Midbrain (tissue), 1 donor: Measurements from ENCODE around the gene AJM1.
"Not testable (repeated sequence)": the region's sequence is repeated elsewhere in the genome, so short reads cannot be mapped to it uniquely, and the experiment has no call there.

Source experiments
- DNase-seq: peaks from one replicate; lab custom pipeline; 2025; lab: John Stamatoyannopoulos, UW

Gene AJM1

DNA sequence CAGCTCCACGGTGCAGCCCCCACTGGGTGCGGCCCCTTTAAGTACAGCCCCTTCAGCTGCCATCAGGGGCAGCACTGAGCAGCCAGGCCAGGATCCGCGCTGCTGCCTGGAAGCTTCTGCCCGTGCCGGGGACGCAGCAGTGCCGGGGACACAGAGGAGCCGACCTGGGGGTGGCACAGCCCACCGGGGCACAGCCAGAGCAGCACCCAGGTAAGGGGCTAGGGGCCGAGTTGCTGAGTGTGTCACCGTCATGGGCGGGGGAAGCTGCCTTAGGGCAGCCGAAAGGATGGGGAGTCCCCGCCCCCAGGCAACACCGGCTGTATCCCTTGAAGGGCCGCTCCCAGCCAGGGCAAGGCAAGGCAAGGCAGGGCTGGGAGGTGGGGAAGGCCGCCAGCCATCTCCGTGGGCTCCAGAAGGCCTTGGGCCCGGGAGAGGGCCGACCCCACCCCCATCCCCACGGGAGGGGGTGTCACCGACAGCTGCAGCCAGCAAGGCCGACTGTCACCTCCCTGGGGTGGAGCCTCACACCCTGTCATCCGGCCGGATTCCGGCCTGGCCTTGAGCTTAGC is at the start of gene AJM1:
Gene AJM1 (plus strand): TSS at position 99 of the 569 bp plus-strand sequence. CDS start 1,937 bp downstream, outside the sequence.
- peak; percentile 60 for DNase-seq

DNA sequence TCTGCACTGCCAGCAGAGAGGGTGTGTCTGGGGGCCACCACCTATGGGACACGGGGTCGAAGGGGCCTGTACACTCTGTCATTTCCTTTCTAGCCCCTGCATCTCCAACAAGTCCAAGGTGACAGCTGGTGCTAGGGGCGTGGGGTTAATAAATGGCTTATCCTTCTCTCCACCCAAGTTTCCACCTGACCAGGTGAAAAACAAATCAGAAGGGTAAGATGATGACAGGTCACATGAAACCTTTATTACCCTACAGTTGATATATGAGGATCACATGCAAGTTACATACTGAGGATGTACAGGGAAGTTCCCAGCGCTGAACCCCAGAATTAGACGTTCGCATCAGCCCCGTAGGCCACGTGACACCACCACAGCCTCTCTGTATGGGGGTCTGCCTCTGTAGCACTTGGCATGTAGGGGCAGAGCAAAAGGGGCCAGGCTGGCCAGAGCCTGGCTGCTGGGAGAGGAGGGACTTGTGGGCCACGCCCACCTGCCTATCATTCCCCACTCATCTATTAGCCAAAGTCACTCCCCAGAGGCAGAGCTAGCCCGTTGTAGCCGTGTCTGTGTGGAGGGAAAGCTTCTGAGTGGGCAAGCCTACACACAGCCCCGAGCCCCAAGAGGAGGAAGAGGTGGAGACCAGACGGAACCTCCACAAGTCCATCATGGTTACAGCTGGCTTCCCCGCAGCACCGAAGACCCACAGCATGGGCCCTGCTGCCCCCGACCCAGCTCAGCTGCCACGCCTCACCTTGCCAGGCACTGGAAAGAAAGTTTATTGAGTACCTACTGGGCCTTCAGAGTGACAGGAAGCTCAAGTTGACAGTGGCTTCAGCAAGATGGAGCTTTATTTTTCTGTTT is 49.0 kb upstream of the AJM1 start:
- no peak for DNase-seq

DNA sequence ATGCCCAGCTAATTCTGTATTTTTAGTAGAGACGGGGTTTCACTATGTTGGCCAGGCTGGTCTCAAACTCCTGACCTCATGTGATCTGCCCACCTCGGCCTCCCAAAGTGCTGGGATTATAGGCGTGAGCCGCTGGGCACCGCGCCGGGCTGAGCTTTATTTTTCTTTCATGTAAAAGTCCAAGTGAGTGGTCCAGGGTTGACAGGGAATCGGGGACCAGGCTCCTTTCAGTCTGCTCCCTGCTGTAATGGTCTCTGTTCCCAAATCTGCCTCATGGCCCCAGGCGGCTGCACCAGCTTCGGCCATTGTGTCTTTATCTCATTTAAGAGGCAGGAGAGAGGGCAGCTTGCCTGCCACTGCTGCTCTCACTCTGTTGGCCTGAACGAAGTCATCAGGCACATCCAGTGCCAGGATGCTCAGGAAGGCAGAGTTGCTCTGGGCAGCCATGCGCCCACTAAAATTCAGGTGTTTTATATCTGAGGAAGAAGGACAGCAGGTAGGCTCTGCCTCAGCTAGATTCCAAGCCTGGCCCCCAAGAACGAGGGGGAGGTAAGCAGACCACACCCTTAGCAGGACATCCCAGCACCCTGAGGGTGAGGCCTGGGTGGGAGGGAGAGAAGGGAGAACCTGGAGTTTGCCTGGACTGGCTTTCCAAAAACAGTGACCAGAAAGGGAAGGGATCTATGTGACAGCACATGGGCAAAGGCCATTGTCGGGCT is 47.8 kb upstream of the AJM1 start:
- no peak for DNase-seq

DNA sequence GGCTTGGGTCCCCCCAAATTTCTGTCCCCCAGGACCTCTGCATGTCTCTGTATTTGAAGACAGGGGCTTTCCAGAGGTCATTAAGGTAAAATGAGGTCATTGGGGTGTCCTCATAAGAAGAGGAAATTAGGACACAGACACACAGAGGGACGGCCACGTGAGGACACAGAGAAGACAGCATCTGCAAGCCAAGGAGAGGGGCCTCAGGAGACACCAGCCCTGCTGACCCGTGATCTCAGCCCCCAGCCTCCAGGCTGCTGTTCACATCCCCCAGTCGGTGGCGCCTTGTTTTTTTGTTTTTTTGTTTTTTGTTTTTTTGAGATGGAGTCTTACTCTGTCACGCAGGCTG is 47.3 kb upstream of the AJM1 start:
- DNase-seq, result no peak

DNA sequence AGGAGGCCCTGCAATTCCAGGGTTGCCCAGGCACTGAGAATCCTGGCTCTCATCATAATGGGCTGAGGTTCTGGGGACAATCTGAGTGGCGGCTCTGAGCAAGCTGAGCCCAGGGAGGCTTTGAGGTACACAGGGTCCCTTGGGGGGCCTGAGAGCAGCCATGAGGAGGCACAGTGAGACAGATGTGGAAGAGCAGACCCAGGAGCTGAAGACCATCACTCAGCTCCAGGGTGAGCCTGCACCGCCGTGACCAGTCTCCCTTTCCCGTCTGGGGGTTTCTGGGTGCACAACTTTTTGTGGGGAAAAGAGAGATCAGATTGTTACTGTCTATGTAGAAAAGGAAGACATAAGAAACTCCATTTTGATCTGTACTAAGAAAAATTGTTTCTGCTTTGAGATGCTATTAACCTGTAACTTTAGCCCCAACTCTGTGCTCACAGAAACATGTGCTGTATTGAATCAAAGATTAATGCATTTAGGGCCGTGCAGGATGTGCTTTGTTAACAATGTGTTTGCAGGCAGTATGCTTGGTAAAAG is 46.0 kb upstream of the AJM1 start, which contains the start of gene CCDC183:
Gene CCDC183 (plus strand): TSS at position 101 of the 537 bp plus-strand sequence. CDS start 60 bp downstream, at position 161.
- DNase-seq, result no peak

DNA sequence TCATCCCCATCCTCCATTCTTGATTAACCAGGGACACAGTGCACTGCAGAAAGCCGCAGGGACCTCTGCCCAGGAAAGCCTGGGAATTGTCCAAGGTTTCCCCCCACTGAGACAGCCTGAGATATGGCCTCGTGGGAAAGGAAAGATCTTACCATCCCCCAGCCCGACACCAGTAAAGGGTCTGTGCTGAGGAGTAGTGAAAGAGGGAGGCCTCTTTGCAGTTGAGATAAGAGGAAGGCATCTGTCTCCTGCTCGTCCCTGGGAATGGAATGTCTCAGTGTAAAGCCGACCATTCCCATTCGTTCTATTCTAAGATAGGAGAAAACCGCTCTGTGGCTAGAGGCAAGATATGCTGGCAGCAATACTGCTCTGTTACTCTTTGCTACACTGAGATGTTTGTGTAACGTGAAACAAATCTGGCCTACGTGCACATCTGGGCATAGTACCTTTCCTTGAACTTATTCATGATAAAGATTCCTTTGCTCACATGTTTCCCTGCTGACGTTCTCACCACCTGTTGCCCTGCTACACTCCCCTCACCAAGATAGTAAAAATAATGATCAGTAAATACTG is 45.4 kb upstream of the AJM1 start:
- DNase-seq, result not testable (repeated sequence)

DNA sequence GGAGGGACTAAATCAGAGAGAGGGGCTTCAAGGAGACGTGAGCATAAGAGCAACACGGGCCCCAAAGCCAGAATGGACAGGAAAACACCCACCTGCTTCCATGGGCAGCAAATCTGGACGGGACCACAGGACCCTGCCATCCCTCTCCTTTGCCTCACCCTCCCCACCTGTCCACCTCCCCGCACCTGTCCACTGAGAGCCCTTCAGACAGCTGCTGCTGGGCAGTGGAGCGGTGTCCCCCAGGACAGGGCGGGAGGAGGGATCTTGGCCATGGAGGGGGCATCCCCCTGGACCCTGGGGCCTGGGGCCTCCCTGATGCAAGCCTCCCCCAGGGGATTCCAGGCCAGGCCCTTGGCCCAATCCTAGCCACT is 43.6 kb upstream of the AJM1 start:
- DNase-seq, result no peak

DNA sequence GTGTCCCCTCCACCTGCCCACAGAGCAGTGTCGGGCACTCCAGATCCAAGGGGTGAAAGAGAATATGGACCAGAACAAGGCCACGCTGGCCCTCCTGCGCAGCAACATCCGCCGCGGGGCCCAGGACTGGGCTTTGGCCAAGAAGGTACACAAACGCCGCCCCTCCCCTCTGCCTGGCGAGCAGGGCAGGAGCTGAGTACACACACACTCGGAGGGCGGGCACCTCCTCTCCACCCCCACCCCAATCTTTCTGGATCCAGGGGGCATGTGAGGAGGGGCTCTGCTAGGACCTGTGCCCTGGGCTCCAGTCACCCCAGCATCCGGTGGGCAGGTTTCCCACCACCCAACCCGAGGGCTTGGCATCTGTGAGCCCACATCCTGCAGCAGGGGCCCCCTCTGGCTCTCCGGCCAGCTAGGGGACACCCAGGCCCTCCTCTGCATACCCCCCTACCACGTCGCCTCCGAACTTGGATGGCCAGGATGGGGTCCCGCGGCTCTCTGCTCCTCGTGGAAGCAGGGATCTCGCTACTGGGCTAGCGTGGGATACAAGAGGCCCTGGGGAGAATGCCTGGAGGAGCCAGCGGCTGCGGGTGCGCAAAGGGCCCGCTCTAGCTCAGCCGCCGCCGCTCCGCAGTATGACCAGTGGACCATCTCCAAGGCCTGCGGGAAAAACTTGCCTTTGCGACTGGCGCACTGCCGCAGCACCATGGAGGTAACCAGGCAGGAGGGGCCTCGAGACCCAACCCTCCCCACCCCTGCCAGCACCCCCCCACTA is 43.0 kb upstream of the AJM1 start:
- no peak for DNase-seq

DNA sequence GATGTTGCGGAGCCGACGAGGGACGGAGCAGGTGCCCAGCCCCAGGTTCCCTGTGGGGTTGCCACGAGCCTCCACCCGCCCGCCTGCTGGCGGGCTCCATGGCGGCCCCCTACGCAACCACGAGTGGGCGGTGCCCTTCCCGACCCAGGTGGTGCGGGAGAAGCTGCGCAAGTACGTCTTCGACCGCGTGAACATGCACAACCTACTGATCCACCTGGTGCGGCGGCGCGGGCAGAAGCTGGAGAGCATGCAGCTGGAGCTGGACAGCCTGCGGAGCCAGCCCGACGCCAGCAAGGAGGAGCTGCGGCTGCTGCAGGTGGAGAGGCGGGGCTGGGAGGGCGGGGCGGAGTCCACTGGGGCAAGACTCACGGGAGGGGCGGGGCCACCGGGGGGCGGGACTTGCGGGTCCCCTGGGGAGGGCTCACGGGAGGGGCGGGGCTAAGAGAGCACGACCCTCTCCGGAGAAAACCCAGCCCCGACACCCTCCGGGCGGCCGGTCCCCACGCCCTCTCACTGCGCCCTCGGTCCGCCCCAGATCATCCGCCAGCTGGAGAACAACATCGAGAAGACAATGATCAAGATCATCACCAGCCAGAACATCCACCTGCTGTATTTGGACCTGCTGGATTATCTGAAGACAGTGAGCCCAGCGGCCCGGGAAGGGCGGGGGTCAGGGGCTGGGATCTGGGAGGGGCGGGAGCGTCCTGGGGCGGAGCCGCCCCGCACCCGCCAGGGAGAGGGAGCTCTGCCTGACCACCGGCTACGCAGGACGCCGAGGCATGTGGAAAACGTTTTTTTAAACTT is 42.2 kb upstream of the AJM1 start:
- DNase-seq, result peak; percentile 34

DNA sequence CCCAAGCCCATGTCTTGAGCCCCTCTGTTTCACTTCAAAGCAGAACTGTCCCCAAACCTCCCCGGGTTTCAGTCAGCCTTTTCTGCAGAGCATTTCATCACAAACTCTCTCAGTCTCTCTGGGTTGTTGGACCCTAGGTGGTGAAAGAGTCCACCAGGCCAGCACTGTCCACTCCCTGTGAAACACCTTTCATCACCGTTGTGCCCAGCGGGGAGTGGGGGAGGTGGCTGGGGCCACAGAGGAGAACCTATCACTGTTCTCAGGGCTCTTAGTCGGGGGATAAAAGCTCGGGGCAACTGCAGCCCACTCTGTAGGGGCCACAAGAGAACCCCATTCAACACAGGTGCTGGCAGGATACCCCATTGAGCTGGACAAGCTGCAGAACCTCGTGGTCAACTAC is 40.0 kb upstream of the AJM1 start:
- no peak for DNase-seq

DNA sequence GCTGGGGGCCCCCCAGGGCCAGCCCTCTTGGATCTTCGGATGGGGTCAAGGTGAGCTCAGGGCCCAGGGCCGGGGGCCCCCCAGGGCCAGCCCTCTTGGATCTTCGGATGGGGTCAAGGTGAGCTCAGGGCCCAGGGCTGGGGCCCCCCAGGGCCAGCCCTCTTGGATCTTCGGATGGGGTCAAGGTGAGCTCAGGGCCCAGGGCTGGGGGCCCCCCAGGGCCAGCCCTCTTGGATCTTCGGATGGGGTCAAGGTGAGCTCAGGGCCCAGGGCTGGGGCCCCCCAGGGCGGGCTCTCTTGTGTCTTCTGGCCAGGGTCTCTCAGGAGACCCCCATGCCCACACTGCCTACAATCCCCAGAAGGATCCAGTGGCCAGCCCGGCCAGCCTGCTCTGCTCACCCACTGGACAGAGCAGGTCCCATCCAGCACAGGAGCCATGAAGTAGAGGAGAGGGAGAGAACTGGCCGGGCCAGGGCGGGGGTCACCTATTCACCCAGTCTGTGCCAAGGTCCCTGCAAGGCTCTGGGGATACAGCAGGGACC is 39.2 kb upstream of the AJM1 start:
- DNase-seq, result not testable (repeated sequence)

DNA sequence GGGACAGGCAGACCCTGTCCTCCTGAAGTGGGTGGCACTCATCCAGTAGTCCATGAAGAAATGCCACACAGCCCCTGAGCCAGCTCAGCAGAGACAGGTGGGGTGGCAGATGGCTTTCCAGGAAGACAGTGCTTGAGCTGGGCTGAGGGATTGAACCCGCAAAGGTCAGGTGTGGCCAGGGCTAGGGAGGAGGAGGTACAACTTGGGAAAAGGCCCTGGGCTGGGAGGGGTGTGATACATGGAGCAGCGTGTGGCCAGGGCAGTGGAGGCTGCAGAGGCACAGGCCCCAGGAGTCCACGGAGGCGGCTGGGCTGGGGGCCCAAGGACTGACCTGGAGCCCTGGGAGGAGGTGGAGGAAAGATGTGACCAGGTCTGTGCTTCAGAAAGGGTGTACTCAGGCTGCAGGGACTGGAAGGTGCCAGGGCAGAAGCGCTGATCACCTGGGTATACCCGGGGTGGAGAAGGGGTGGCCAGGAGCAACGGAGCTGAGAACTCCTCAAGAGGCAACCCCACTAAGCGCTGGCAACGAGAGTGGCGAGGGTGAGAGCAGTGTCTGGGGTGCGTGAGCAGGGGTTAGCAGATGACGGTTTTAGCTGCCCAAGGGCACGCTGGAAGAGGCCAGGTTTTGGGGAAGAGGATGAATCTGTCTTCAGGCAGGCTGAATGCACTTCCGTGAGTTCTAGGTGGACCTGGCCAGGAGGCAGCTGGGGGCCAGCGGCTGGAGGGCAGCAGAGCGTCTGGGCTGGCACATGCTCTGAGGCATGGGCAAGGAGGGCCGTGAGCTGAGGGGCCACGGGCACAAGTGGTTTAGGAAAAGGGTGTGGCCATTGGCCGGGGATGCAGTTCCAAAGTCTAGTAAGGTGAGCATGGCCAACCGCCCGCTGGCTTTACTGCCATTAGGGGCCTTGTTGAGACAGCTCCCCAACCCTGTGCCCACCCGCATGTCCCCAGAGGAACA is 38.4 kb upstream of the AJM1 start:
- no peak for DNase-seq

DNA sequence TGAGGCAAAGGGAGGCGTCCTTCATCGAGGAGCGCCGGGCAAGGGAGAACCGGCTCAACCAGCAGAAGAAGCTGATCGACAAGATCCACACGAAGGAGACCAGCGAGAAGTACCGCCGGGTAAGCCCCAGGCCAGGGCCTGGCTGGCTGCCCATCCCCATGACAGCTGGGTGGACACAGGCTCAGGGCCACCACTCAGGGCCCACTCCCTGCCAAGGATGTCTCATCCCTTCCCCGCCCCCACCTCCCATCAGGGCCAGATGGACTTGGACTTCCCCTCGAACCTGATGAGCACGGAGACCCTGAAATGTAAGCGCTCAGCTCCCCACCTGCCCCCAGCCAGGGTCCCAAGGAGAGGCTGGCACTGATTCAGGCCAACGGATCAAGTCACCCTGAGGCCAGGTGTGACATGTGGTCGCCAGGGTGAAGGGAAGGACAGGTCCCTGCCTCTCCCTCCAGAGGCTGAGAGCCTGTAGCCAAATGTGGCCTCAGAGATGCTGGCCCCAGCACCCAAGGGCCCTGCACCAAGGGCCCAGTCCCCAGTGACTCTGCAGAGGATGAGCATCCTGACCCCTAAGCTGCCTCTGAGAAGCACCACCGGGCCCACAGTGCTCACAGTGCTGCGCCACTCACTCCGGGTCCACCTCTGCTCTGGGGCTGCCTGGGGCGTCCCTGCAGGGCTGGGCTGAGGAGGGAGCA is 37.6 kb upstream of the AJM1 start:
- DNase-seq, result no peak

DNA sequence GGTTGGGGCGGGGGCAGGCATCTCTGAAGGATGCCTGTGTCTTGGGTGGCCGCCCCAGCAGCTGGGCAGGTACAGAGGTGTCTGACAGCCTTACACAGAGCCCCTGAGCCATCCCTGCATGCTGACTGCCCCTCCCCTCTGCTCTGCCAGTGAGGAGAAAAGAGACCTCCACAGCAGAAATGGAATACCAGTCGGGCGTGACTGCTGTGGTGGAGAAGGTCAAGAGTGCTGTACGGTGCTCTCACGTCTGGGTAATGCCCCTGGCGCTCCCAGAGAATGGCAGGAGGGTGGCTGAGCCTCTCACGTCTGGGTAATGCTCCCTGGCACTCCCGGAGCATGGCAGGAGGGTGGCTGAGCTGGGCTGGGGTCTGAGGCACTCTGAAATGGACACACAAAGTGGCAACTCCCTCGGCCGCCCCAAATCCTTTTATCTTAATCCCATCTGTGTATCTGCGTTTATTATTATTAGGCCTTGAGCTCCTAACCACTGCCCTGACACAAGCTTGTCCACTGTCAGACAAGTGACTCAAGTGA is 37.0 kb upstream of the AJM1 start:
- no peak for DNase-seq

DNA sequence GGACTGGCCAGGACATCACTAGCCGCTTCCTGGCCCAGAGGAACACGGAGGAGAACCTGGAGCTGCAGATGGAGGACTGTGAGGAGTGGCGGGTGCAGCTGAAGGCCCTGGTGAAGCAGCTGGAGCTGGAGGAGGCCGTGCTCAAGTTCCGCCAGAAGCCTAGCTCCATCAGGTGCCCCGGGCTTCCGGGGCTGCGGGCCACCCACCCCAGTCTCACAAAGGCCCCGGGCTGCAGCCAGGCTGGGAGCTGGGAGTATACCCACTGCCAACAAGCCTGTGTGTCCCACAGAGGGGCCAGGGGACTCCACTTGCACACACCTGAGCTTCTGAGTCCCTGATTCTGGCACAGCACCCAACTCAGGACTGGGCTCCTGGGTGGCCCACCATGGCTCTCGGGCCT is 36.2 kb upstream of the AJM1 start:
- no peak for DNase-seq

DNA sequence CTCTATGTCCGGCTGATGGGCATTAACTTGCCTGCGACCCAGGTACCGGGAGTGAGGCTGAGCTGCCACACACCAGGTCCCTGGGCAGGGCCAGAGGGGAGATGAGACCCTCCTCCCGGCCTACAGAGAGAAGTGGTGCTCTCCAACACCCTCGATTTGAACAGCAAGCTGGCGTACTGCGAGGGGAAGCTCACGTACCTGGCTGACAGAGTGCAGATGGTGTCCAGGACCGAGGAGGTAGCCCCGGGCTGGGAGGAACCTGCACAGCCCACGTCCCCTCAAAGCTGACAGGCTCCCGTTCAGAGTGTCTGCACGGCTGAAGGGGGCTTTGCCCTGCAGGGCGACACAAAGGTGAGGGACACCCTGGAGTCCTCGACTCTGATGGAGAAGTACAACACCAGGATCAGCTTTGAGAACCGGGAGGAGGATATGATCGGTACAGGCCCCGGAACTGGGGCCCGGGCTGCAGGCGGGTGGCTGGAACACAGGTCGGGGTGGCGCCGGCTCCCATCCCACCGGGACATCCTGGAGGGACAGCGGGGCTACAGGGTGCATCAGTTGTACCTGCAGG is 35.6 kb upstream of the AJM1 start:
- DNase-seq, result no peak

DNA sequence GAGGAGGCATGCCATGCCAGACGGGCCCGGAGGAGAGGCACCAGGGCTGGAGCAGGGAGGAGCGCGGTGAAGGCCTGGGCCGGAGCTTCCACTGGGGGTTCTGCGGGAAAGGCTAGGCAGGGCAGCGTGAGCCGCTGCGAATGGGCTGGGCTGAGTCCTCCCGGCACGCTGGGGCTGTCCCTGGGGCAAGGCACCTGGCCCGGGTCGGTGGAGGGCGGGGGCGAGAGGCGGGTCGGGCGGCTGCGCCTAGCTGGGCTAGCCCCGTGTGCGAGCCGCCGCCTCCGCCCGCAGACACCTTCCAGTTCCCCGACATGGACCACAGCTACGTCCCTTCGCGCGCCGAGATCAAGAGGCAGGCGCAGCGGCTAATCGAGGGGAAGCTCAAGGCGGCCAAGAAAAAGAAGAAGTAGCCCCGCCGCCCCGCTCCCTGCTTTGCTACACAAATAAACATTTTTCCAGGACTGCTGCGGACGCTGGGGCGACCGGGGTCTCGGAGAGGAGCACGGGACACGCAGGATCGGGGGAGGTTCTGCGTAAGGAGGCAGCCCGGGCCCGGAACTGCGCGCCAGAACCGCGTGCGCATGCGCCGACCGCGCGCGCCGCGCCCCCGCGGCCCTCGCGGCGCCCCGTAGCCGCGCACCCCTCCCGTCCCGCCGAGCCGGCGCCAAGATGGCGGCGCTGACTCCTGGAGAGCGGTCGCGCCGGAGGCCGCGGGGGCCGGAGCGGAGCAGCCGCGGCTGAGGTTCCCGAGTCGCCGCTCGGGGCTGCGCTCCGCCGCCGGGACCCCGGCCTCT is 34.8 kb upstream of the AJM1 start, which contains the start of gene RABL6:
Gene RABL6 (plus strand): TSS at position 668 of the 794 bp plus-strand sequence. CDS start 249 bp downstream, outside the sequence.
- DNase-seq, result peak; percentile 62
